ENCODE data around the gene ADGRL4.

Gene ADGRL4

GRCh38 chr1:79006564-79006963 lies at the start of gene ADGRL4:
Gene ADGRL4 (minus strand): TSS chr1:79006730. CDS start chr1:79006654, 76 bp downstream.
- H3K27me3 ChIP-seq (replicated peaks; ENCODE audit: control insufficient read depth, insufficient read depth, low read length), result no peaks in the 10 kb centered on the region
- H3K4me3 ChIP-seq (replicated peaks; ENCODE audit: low read depth, low read length), result no peak within 1 kb of the TSS
- DNase-seq (ENCODE audit: extremely low read depth, insufficient read length), result no peak
- H3K36me3 ChIP-seq (ENCODE audit: control insufficient read depth, insufficient read depth, low read length), result no peaks in the 10 kb centered on the region
- no peak for TF ChIP-seq CTCF (IDR thresholded peaks at IDR 0.05; ENCODE audit: insufficient read depth, low read length, poor library complexity, severe bottlenecking)

DNA sequence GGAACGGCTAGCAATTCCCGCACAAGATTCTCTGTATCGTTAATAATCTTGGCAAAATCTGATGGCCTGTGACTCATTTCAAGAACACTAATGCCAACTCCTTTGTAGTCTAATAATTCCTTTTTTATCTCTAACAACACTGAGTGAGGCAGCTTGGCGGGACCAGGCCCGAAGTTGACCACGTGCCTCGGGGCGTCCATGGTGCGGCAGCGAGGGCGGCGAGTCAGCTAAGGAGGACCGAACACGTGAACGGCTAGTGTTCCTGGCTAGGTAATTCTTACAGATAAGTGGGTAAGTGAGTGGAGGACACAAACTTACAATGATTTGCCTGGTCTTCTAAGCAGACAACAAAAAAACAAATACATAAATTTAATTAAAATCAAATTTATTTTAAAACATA lies 49.3 kb upstream of the ADGRL4 start:
- H3K4me3 ChIP-seq (replicated peaks; ENCODE audit: low read depth, low read length), result no peak overlapping the region
- no peak for TF ChIP-seq CTCF (IDR thresholded peaks at IDR 0.05; ENCODE audit: insufficient read depth, low read length, poor library complexity, severe bottlenecking)
- DNase-seq (ENCODE audit: extremely low read depth, insufficient read length), result no peak
- no peaks in the 10 kb centered on the region for H3K27me3 ChIP-seq (replicated peaks; ENCODE audit: control insufficient read depth, insufficient read depth, low read length)
- H3K36me3 ChIP-seq (ENCODE audit: control insufficient read depth, insufficient read depth, low read length), result no peaks in the 10 kb centered on the region

DNA sequence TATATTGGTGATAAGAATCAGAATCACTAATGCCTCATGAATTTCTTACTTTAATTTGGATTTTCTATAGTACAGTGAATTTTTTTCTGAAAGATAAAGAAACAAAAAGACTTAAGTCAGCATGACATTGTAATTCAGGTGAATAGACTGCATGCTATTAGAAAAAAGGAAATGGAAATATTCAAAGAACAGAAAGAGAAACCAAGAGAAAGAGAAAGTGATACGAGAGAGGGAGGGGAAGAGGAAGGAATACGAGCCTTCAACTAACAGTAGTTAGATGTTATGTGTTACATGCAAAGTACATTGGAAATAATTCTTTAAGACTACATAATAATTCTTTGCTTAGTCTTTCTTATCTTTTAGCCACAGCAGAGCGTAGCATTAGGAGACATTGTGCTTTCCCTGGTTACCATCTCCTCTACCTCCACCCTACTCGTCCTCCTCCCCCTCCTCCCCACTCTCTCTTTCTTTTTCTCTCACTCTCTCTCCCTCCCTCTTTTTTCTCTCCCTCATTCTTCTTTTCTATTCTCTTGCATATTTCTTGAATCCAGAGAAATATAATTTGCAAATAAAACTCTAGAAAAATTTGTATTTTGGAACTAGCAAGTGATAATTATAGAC lies 46.4 kb upstream of the ADGRL4 start:
- Histone ChIP-seq H3K27me3 (replicated peaks; ENCODE audit: control insufficient read depth, insufficient read depth, low read length) (no peaks in the 10 kb centered on the region), H3K36me3 (ENCODE audit: control insufficient read depth, insufficient read depth, low read length) (no peaks in the 10 kb centered on the region), H3K4me3 (replicated peaks; ENCODE audit: low read depth, low read length) (peak overlapping the region; percentile 41)
- DNase-seq (ENCODE audit: extremely low read depth, insufficient read length), result no peak
- no peak for TF ChIP-seq CTCF (IDR thresholded peaks at IDR 0.05; ENCODE audit: insufficient read depth, low read length, poor library complexity, severe bottlenecking)

DNA sequence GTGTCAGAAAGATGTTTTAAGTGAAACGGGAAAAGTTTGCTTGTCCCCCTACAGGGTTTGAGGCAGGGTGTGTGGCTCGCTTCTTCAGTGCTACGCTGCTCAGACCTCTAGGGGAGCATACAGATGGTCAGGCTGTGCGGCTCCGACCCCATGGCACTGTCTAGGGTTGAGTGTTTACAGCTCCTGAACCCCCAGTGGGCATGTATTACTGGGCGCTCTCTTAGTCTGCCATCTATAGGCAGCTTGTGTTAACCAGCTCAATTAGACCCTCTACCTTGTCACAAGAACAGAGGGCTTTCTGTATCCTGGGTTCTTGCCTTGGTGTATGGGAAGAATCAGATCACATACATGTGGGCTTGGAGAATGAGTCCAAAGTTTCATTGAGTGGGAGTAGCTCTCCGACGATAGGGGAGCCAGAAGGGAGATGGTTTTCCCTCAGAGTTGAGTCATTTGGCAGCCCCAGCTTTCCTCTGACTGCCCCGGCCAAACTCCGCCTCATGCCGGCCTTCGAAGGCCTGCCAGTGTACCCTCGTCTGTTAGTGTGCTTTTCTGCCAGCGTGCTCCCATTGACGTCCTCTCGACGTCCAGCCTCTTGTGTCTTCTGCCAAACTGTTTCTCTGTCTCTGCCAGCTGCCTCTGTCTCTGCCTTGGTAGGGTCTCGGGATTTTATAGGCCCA lies 38.6 kb upstream of the ADGRL4 start:
- no peak for TF ChIP-seq CTCF (IDR thresholded peaks at IDR 0.05; ENCODE audit: insufficient read depth, low read length, poor library complexity, severe bottlenecking)
- DNase-seq (ENCODE audit: extremely low read depth, insufficient read length), result no peak
- Histone ChIP-seq H3K27me3 (replicated peaks; ENCODE audit: control insufficient read depth, insufficient read depth, low read length) (no peaks in the 10 kb centered on the region), H3K36me3 (ENCODE audit: control insufficient read depth, insufficient read depth, low read length) (no peaks in the 10 kb centered on the region), H3K4me3 (replicated peaks; ENCODE audit: low read depth, low read length) (no peak overlapping the region)

- H3K4me3 ChIP-seq (replicated peaks; ENCODE audit: low read depth, low read length), result no peak overlapping the region
- no peak for DNase-seq (ENCODE audit: extremely low read depth, insufficient read length)
- H3K36me3 ChIP-seq (ENCODE audit: control insufficient read depth, insufficient read depth, low read length), result no peaks in the 10 kb centered on the region
- no peaks in the 10 kb centered on the region for H3K27me3 ChIP-seq (replicated peaks; ENCODE audit: control insufficient read depth, insufficient read depth, low read length)
- TF ChIP-seq CTCF (IDR thresholded peaks at IDR 0.05; ENCODE audit: insufficient read depth, low read length, poor library complexity, severe bottlenecking), result no peak
Observed at GRCh38 chr1:79043506-79043905, 37.0 kb upstream of the ADGRL4 start.

Measured in GM06990 (cell line).